ENCODE data around the gene FOS.
"Not testable (repeated sequence)": the region's sequence is repeated elsewhere in the genome, so short reads cannot be mapped to it uniquely, and the experiment has no call there.

The FOS gene

DNA sequence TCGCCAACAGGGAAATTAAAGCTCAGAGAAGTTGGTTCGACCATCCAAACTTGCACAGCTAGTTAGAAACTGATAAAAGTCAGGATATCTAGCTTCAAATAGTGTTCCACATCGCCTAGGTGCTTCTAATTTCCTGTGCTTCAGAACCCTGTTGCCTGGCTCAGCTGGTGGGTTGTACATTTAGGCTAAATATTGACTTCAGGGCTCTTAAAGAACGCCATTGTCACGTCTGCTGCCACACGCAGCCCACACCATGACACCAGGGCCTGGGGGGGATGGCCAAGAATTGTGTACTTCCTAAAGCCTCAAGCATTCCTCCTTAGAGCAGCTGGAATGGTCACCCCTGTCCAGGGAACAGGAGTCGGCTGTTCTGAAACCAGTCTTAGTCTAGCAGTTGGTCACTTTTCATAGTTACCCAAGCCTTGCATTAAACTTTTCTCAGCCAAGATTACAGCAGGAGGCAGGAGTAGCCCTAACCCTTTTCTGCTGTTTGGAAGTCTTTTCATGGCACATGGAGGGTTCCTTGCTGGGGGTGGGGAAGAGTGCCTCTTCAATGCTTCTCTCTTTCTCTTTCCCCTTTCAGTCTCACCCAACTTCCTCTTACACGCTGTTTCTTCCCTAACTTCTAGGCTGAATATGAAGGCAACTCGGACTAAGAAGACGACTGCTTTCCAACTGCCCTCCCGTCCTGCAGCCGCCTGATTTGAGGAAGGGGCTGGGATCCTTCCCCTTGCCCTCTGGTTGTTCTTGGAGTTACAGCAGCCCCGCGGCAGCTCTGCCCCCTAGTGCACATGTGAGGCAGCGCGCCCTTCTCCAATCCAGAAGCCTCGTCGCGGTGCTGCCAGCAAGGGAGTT is 17.1 kb downstream of the FOS start:
- DNase-seq, result peak; percentile 59 to 83 (median 74)

DNA sequence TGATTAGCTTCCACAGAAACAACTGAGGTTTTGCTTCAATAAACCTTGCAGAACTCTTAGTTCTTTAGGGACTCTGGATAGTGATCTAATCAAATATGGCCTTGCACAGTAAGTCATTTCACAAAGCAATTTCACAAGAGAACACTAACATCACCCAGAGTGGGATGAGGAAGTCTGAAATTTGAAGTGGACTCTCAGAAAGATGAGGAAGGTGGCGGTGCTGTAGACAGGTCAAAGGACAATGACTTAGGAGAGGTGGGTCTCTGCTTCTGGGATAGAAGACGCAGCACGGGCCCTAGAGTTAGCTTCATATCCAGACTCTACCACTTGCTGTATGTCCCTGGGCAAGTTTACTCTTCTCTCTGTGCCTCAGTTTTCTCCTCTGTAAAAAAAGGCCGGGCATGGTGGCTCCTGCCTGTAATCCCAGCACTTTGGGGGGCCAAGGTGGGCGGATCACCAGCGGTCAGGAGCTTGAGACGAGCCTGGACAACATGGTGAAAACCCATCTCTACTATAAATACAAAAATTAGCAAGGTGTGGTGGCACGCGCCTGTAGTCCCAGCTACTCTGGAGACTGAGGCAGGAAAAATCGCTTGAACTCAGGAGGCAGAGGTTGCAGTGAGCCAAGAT is 18.9 kb downstream of the FOS start:
- no peak for DNase-seq

DNA sequence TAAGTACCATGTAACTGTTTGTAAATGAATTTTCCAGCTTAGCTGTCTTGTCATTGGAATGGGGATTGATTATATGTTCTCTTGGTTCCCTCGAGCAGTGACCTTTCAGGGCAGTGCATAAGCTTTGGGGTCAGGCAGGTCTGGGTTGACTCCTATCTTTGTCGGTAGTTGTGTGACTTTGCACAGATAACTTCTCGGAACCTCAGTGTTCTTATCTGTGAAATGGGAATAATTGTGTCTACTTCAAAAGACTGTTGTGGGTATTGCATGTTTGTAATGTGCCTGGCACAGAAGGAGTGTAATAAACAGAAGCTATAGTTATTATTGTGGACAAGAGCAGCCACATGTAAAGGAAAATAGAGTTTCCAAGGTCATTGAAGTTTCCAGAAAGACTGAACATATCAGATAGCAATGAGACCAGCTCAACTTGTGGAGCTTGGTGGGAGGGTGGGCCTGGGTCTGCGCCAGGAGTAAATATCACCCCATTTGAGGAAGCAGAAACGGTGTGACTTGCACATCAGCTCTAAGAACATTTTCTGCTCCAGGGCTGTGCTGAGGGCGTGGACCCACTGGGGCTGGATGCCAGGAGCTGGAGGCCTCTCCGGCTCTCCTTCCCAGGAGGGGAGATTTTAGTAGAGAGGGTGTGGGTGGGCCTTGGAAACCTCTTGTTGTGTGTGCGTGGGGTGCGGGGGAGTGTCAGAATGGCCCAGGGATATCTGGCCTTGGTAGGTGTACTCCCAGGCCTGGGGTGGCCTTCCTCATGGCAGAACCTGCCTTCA is 19.7 kb downstream of the FOS start:
- DNase-seq, result no peak

DNA sequence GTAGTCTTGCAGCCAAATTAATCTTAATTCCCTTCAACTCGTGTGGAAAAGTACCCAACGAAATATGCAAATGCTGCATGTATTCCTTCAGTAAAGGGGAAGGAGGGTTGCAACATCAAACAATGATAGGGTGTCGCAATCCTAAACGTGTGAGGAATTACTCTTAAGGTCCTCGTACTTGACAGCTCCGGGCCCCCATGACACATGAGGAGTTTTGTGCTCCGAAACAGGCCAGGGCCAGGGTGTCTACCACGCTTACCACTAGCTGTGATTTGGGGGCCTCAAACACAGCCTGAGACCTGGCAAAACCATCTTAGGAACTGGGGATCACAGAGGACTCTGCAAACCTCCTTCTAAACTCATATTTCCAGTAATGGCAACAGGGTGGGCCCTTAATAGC is 20.4 kb downstream of the FOS start:
- no peak for DNase-seq

DNA sequence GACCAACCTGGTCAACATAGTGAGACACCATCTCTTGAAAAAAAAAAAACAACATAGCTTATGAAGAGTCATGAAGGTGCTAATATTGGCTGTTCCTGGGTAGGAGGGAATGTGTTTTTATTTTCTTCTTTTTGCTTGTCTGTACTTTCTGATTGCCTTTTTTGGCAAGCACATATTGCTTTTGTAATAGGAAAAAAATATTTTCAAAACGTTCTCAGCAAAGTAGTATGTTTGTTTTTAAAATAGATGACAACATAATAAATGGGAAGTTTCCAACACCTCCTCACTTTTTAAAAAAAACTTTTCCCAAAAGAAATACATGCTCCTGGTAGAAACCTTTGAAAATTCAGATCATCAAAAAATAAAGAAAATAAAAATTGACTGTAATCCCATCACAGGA is 20.9 kb downstream of the FOS start:
- DNase-seq, result no peak

DNA sequence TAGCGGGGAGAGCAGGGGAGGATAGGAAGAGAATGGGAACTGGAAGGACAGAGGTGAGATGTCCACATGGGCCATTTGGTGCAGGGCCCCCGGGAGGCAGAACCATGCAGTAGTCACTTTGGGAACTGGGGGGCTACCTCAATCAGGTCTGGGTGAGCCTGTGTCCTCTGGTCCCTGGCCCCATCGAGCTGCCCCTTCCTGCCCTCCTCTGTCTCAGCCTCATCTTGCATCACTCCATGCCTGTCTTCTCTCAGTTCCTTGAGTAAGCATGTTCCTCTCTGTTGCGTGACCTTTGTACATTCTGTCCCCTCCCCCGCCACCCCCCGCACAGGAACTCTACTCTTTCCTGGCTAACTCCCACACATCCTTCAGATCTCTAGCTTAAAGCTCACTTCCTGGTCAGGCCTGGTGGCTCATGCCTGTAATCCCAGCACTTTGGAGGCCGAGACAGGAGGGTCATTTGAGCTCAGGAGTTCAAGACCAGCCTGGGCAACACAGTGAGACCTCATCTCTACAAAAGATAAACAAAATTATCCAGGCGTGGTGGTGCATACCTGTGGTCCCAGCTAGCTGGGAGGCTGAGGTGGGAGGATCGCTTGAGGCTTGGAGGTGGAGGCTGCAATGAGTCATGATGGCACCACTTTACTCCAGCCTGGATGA is 23.2 kb downstream of the FOS start:
- no peak for DNase-seq

DNA sequence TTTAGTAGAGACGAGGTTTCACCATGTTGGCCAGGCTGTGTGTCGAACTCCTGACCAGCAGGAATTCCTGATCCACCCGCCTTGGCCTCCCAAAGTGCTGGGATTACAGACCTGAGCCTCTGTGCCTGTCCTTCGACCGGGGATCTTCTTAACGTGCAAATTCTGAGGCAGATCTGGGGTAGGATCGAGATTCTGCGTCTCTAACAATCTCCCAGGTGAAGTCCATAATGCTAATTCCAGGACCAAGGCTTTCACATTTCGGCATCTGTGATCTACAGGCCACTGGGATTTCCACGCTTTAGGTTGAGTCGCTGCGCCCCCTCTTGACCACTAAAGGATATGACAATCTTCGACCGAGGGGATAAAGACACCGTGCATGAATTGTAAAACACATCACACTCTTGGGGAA is 24.8 kb downstream of the FOS start:
- DNase-seq, result peak; percentile 61 to 86 (median 85)

DNA sequence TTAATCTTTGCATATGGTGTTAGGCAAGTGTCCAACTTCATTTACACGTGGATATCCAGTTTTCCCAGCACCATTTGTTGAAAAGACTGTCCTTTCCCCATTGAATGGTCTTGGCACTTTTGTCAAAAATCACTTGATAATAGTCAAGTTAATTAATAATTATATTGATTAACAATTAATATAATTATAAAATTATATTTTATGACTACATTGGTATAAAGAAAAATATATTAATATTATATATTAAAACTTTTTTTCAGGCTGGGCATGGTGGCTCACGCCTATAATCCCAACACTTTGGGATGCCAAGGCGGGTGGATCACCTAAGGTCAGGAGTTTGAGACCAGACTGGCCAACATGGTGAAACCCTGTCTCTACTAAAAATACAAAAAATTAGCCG is 27.8 kb downstream of the FOS start:
- not testable (repeated sequence) for DNase-seq

DNA sequence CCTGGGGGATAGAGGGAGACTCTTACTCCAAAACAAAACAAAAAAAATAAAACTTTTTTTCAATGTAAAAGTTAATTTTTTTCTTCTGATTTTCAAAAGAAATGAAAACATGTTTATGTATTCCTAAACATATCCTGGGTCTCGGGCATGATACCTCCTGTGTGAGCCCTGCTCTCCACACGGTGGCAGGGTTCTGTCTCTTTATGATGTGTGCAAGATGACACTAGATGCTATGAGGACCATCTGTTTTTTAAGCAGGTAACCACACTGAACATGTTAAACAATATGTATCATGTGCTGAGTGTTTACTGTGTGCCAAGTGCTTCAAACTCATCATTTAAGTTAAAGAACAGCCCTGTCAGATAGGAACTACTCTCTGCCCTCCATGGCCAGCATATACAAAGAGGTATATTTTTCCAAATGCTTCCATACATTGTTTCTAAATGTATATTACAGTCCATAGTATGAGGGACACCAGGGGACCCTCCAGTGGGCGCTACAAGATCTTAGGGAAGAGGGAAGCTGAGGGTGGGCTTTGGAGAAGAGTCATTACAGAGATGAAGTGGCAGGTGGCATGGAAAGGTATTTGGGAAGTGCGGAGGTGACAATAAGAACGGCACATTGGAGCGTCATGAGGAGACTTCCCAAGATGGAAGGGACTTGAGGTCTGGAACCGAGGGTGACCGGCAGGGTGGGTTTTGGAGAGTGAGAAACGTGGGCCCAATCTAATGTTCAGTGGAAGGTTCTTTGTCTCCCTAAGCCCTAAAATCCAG is 28.5 kb downstream of the FOS start:
- DNase-seq, result peak; percentile 53 to 86 (median 82)

DNA sequence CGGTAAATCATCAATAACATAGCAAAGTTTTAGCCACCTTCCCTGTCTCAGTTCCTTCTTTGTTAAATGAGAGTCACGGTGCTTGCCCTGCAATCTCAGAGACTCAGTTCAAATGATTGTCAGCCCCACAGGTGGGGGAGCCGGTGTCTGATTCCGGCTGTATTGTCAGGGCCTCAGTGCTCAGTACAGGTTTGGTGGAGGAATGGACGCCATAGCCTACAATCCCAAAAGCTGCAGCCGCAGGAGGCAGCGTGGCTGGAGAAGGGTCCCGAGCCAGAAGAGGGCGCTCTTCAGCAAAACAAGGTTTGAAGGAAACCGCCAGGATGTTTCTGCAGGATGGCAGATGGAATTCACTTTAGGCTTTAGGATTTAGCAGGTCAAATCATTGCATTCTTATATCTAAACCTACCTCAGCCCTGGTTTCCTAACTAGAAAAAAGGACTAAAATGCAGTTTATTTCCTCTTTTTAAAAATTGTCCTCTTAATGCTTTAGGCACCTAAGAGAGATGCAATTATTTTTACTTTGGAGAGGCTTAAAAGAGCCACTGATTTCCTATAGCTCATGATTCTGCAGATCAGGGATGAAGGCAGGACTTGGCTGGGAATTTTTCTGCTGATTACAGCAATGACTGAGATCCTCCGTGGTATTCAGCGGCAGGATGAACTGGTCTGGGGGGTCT is 29.2 kb downstream of the FOS start:
- peak; percentile 81 to 97 (median 95) for DNase-seq

DNA sequence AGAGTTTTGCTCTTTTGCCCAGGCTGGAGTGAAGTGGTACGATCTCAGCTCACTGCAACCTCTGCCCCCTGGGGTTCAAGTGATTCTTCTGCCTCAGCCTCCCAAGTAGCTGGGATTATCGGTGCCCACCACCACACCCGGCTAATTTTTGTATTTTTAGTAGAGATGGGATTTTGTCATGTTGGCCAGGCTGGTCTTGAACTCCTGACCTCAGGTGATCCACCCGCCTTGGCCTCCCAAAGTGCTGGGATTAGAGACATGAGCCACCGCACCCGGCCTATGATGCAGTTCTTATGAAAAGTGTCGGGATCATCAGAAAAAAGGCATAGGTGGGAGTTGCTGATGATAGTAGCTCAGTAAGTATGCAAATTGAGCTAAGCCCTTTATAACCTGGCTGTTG is 30.4 kb downstream of the FOS start:
- not testable (repeated sequence) for DNase-seq

DNA sequence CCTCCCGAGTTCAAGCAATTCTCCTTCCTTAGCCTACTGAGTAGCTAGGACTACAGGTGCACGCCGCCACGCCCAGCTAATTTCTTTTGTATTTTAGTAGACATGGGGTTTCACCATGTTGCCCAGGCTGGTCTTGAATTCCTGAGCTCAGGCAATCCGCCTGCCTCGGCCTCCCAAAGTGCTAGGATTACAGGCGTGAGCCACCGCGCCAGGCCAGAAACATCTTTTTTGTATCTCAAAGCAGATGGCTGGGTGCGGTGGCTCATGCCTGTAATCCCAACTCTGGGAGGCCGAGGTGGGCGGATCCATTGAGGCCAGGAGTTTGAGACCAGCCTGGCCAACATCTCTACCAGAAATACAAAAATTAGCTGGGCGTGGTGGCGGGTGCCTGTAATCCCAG is 30.9 kb downstream of the FOS start:
- DNase-seq, result not testable (repeated sequence)

DNA sequence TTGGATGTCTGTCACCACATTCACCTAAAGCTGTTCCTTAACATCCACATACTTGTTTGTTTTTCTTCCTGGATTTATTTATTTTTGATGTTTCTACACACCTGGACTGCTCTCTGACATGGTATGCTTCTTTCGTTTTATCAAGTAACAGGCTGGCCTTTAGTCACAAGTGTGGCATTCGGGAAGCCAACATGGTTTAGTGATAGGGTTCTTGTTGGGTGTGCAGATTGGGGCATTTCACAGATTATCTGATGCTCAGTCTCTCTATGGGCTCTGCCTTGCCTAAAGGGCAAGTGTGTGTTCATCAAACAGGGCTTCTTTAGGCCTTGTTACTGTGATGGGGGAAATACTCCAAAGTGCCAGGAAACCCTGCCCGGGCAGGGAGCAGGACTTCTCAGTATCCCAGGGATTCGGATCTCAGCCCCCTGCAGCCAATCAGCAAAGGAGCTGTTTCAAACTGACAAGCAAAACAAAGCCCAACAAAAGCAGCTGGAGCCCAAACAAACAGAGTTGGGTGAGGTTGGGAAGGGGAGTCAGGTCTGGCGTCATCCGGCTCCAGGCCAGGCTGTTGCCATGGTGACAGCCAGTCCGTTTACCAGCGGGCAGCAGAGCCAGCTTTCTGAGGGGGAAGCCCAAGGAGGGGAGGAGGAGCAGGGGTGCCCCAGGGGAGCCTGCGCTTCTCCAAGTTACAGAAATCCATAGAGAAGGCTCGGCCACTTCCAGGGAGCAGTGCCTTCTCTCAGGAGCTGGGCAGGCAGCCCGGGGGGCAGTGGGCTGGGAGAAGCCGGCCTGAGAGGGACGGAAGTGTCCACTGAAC is 31.9 kb downstream of the FOS start:
- peak; percentile 67 to 95 (median 82) for DNase-seq

DNA sequence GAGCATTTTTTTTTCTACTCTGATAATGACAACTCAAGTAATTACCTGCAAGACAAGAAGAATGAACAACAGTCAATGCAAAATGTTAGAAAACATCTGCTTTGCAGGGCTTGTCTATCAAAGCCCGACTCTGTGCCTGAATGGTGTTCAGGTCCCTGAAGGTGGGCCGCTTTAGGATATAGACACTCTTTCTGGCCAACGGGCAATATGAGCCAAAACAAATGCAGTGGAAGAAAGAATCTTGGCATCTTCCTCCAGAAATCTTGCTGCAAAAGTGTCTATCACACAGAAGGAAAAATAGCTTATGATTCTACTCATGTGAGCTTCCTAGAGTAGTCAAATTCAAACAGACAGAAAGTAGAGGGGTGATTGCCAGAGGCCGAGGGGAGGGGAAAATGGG is 32.7 kb downstream of the FOS start:
- no peak for DNase-seq

DNA sequence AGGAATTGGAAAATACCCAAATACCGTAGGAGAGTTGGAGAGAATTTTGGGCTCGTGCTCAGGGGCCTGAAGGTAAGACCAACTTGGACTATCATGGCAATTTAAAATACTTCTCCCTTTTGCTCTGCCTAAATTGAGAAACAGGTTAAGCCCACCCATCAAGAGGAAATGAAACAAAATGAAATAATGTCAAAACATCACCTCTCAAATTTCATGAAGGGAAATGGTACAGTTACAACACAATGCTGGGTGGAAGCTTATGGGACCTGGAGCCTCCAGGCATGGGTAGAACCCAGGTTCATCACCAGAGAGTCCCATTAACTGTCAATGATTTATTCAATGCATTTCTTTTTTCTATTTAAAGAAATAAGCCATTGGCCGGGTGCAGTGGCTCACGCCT is 33.7 kb downstream of the FOS start:
- no peak for DNase-seq

DNA sequence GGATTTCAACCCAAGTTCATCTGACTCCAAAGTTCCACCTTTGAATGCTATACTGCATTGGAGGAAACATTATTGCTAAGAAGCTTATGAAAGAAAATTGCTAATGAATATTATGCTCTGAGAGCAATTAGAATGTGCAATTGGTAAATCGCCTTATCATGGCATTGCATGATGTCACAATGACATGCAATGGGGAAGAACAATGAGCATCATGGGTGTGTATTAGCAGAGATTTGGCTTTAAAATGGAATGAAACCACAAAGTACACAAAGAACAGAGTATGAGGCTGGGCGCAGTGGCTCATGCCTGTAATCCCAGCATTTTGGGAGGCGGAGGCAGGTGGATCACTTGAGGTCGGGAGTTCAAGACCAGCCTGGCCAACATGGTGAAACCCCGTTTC is 34.7 kb downstream of the FOS start:
- DNase-seq, result no peak

DNA sequence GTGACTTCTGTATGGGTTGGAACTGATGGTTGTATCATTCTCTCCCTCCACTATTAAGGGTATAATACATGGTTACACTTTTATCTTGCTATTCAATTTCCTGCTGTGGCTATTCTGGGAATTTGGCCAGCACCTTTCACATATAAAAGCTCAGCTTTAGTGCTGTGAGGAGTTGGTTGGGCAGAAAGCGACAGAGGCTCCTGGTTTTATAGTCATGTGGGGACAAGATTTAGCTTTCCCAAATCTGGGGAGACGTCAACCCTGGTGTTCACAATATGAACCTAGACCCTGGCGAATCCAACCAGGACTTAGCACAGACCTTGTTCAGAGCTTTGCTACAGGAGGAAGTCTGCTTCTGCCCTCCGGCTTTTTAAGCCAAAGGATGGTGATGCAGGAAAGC is 36.5 kb downstream of the FOS start:
- peak in 2 of 3 experiments; percentile 22 to 57 for DNase-seq

DNA sequence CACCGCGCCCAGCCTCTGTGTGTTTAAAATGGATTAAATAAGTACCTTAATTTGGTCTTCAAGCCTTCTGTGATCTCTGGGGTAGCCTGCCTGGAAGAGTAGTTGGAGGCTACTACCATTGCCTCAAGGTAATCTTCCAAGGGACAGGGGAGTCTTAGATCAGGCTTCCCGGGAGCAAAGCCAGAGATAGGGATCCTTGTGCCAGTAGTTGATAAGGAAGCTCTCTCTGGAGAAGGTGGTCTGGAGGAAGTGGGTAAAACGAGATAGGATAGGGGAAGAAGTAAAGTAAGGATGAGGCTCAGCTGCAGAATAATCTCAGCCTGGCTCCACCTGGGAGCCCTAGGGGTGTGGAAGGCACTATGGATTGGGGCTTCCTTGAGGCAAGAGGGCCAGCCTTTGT is 38.5 kb downstream of the FOS start:
- no peak for DNase-seq

DNA sequence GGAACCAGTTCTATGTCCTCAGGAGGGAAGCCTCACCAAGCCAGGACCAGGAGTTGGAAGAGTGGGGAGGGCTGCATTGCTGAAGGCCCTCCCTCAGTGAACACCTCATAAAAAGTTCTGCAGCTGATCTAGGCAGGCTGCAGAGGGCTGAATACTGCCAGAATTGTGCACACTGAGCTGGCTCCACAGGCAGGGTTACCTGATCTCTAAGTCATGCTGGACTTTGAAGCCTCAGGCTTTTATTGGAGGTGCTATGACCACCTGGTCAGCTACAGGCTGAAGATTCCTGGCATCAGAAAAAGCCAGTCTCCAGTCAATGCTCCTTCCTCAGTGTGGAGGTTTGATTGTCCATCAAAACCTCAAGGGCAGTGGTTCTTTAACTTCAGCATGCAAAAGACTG is 39.7 kb downstream of the FOS start:
- DNase-seq, result no peak

DNA sequence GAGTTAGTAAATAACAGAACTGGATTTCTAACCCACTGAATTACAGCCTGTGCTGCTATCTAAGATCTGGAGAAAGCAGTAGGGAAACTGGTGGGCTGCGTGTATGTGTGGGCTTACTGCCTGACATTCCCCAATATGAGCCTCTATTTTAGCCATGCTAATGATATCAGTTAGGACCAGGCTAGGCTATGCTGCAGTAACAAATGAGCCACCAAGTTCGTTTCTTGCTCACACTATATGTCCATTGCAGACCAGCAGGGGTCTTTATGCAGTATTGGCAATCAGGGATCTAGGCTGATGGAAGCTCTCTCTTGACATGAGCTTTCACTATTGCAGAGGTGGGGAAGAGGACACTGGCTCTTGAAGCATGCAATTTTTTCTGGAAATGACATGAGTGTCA is 40.4 kb downstream of the FOS start:
- DNase-seq, result no peak

DNA sequence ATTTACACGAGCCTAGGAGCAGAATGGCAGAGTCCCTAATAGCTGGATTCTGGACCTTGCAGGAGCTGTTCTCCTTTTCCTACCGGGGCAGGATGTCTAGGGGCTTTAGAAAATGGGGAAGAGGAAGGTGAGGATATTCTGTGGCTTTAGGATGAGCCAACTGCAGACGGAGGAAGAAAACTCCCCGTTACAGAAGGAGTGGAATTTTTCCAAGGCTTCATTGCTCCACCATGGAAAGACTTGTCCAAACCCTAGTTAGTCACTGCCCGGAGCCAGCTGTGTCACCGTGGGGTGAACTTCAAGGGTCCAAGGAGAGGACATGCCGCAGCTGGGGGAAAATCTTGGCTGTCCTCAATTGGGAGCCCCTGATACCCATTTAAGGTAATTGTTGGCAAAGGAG is 41.6 kb downstream of the FOS start:
- DNase-seq, result no peak
